ENCODE measurements around the gene MAL. TPM values are rescaled to one million over a fixed set of nuclear protein-coding genes. Genes with fewer than 3 reads are reported as not detected.
"Not testable (repeated sequence)": the region's sequence is repeated elsewhere in the genome, so short reads cannot be mapped to it uniquely, and the experiment has no call there.

Gene MAL
- polyA plus RNA-seq, 4 donors, result 314 to 402 (median 338) TPM

DNA sequence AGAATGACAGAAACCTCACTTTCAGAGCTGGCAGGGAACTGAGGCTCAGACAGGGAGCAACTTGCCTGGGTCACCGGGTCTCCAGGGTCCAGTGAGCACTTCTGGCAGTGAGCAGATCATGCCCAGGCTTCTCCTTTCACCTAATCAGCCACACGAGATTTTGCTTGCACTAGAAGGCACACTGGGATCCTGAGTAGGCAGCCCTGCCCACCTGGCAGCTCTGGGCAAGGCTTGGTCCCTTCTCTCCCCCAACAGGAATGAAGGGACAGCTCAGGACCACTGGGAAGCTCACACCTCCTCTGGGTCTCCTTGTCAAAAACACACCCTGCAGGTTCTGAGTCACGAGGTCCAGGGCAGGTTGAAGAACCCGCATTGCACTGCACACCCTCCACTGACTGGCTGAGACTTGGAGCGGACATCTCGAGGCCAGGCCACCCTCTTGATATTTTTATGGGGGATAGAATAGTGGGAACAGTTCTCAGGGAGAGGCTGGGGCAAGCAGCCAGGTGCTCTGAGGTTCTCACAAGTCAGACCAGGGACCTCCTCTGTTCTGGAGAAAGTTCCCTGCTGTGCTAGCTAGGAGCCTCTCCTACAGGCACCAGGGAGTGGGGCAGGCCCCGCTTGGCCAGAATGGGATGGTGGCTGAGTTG, 5.7 kb downstream of the MAL start:
- DNase-seq (ENCODE audit: low read depth in 4 of 4, low spot score in 3 of 4), result no peak

DNA sequence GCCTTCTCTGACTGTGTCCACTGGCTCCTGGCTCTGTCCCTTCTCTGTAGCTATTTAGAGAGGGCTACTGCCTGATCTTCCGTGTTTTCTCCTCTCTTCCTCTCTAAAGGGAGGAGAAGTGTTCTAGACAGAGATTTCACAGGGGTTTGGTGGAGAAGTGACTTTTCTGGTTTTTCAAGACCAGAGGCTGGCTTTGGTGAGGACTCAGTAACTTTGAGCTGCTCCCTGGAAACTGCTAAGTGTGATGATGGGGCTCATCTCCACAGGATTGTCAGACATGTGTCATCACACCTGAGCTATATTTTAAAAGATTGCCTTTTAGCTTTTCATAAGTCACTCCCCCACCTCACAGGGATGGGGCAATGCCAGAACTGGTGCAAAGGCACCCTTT, 6.2 kb downstream of the MAL start:
- DNase-seq (ENCODE audit: low read depth in 4 of 4, low spot score in 3 of 4), result no peak

DNA sequence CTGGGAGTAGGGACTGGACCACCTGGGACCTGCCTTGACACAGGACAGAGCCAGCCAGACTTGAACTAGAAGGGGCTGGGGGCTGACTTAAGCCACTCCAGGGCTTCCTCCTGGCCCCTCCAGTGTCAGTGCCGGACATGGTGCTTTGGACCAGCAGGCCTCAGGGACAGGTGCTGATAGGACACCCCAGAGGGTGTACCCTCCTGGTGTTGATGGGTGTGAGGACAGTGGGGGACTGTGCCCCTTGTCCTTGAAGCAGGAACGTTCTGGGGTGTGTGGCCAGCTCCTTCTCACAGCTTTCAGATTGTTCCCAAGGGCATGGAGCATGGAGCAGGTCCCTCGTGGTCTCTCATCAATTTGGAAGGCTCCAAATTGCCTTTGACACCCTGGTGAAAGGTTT, 6.8 kb downstream of the MAL start:
- no peak for DNase-seq (ENCODE audit: low read depth in 4 of 4, low spot score in 3 of 4)

DNA sequence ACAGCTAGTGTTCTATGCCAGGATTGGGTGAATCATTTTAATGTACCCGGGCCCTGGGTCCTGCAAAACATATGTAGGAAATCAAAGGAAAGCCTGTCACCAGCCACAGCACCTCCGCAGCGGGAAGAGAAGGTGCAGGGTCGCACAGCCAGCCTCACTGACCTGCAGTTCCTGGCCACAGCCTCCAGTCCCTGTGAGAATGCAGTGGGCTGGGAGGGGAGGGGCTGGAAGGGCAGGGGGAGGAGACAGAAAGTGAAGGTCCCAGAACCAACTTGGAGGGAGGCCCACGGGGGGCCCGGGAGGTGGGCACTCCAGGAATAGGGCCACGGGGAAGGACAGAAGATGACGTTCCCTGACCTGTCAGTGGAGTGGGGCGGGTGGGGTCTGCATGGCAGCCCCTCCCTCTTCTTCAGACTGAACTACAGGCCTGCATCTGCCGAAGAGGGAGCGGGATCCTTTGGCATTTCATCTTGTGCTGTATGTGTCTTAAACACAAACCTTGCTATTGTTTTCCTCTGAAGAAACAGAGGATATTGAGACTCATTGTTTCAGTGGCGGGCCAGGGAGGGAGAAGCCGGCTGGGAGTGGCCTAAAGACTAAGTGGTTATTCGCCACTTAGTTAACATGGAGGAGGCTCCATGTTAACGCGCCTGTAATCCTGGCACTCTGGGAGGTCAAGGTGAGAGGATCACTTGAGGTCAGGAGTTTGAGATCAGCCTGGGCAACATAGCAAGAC, 7.5 kb downstream of the MAL start:
- no peak for DNase-seq (ENCODE audit: low read depth in 4 of 4, low spot score in 3 of 4)

DNA sequence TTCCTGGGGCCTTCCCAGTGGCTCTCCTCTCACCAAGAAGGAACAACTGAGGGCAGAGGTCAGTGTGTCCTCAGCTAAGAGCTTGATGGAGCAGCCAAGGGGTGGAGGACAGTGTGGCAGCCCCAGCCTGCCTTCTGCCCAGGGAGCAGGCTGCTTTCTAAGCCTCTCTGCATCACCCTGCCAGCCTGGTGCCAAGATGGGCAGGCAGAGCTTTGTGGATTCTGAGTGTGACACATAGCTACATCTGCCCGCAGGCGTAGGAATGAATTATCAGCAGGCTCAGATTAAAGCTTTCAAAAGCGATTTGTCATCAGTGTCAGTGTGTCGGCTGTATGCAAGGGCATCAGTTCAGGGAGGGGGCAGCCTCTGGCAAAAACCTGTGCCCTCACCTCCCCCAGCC, 8.7 kb downstream of the MAL start:
- DNase-seq (ENCODE audit: low read depth in 4 of 4, low spot score in 3 of 4), result no peak

DNA sequence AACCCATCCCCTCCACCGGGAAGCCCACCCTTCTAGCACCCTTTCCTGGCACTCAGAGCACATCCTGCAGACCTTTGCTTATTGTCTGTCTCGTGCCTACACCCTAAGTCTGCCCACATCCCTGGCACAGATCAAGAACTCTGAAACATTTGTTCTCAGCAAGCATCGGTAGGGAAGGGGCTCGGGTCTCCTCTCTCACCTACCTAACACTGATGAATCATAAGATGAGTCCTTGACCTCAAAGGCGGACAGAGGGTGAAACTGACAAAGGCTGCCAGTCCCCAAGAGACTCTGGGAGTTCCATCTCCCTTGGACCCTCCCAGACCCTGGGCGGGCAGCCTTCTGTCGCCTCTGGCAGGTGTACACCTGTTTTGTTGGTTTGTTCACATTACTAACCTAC, 9.3 kb downstream of the MAL start:
- no peak for DNase-seq (ENCODE audit: low read depth in 4 of 4, low spot score in 3 of 4)

DNA sequence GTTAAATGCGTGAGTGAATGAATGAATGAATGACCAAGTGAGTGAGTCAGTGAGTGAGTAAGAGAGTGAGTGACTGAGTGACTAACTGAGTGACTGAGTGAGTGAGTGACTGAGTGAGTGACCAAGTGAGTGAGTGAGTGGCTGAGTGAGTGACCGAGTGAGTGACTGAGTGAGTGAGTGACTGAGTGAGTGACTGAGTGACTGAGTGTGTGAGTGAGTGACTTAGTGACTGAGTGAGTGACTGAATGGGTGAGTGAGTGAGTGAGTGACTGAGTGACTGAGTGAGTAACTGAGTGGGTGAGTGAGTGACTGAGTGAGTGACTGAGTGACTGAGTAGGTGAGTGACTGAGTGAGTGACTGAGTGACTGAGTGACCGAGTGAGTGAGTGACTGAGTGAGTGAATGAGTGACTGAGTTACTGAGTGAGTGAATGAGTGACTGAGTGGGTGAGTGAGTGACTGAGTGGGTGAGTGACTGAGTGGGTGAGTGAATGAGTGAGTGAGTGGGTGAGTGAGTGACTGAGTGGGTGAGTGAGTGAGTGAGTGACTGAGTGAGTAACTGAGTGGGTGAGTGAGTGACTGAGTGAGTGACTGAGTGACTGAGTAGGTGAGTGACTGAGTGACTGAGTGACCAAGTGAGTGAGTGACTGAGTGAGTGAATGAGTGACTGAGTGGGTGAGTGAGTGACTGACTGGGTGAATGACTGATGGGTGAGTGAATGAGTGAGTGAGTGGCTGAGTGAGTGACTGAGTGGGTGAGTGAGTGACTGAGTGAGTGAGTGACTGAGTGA, 11.3 kb downstream of the MAL start:
- no peak for DNase-seq (ENCODE audit: low read depth in 4 of 4, low spot score in 3 of 4)

DNA sequence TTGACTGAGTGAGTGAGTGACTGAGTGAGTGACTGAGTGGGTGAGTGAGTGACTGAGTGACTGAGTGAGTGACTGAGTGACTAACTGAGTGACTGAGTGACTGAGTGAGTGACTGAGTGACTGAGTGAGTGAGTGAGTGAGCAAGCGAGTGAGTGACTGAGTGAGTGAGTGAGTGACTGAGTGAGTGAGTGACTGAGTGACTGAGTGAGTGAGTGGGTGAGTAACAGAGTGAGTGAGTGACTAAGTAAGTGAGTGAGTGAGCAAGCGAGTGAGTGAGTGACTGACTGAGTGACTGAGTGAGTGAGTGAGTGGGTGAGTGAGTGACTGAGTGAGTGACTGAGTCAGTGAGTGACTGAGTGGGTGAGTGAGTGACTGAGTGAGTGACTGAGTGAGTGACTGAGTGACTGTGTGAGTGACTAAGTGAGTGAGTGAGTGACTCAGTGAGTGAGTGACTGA, 11.9 kb downstream of the MAL start:
- no peak for DNase-seq (ENCODE audit: low read depth in 4 of 4, low spot score in 3 of 4)

DNA sequence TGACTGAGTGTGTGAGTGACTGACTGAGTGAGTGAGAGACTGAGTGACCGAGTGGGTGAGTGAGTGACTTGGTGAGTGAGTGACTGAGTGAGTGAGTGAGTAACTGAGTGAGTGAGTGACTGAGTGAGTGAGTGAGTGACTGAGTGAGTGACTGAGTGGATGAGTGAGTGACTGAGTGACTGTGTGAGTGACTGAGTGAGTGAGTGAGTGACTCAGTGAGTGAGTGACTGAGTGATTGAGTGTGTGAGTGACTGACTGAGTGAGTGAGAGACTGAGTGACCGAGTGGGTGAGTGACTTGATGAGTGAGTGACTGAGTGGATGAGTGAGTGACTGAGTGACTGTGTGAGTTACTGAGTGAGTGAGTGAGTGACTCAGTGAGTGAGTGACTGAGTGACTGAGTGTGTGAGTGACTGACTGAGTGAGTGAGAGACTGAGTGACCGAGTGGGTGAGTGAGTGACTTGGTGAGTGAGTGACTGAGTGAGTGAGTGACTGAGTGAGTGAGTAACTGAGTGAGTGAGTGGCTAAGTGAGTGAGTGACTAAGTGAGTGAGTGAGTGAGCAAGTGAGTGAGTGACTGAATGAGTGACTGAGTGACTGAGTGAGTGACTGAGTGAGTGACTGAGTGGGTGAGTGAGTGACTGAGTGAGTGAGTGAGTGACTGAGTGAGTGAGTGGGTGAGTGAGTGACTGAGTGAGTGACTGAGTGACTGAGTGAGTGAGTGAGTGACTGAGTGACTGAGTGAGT, 12.5 kb downstream of the MAL start:
- not testable (repeated sequence) for DNase-seq (ENCODE audit: low read depth in 4 of 4, low spot score in 3 of 4)

DNA sequence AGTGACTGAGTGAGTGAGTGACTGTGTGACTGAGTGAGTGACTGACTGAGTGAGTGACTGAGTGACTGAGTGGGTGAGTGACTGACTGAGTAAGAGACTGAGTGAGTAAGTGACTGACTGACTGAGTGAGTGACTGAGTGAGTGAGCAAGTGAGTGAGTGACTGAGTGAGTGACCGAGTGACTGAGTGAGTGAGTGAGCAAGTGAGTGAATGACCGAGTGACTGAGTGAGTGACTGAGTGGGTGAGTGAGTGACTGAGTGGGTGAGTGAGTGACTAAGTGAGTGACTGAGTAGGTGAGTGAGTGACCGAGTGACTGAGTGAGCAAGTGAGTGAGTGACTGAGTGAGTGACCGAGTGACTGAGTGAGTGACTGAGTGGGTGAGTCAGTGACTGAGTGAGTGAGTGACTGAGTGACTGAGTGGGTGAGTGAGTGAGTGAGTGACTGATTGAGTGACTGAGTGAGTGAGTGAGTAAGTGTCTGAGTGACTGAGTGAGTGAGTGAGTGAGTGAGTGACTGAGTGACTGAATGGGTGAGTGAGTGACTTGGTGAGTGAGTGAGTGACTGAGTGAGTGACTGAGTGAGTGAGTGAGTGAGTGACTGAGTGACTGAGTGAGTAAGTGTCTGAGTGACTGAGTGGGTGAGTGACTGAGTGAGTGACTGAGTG, 13.3 kb downstream of the MAL start:
- DNase-seq (ENCODE audit: low read depth in 4 of 4, low spot score in 3 of 4), result no peak

DNA sequence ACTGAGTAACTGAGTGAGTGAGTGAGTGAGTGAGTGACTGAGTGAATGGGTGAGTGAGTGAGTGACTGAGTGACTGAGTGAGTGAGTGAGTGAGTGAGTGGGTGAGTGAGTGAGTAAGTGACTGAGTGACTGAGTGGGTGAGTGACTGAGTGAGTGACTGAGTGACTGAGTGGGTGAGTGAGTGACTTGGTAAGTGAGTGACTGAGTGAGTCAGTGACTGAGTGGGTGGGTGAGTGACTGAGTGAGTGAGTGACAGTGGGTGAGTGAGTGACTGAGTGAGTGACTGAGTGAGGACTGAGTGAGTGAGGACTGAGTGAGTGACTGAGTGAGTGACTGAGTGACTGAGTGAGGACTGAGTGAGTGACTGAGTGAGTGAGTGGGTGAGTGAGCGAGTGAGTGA, 13.9 kb downstream of the MAL start:
- no peak for DNase-seq (ENCODE audit: low read depth in 4 of 4, low spot score in 3 of 4)

DNA sequence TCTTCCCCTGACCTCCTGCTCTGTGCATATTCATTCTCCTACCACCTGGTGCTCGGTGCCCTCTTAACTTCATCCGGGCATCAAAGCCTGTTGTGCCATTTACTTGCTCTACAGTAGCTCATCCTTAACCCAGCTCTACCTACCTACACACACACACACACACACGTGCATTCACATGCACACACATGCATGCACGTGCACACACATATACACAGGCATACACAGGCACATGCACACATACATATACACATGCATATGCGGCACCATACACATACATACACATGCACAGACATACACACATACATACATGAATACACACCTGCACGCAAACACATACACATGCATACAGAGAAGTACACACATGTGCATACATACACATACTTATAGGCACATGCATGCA, 14.5 kb downstream of the MAL start:
- no peak for DNase-seq (ENCODE audit: low read depth in 4 of 4, low spot score in 3 of 4)

DNA sequence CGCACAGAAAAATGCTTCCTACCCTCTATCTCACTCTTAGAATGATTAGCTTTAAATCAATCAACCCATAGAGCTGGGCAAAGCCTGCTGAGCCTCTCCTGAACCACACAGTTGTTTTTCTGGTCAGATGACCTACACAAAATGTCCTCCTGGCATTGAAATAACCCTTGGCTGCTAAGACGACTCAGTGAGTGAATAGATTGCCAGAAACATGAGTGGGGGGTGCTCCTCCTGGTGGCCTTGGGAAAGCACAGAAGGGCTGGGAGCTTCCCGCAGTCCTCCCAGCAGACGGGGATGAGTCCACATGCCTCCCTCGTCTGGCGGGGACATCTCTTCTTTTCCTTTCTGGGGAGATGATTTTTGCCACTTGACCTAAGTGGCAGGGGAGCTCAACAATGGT, 14.9 kb downstream of the MAL start:
- DNase-seq (ENCODE audit: low read depth in 4 of 4, low spot score in 3 of 4), result no peak

DNA sequence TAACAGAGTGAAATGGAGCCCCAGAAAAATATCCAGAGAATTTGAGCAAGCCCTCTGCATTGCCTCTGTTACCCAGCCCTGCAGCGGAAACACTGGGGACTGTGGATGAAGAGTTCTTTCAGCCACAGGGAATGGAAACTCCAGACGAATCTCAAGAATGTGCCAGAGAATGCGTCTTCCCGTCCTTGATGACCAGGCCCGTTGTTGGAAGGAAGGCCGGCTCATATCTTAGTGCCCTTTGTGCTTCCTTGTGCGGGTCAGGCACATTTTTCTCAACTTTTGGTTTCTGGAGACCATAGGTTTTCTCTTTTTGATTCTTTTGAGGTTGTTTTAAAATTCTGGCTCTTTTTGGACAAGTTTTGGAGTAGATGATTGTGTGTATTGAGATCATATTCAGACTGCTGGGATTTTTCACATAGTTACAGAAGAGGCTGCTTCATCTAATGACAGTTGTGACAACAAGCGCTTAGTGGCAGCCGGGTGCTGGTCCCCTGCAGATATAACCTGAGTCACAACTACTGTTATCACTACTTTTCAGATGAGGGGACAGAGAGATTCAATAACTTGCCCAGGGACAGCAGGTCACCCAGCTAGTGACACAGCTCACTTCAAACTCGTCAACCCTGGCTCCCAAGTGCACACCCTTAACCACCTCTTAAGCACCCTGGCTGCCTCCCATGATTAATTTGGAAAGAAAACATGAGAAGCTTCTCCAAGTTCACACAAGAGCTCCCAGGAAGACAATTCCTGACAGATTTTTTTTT, 15.7 kb downstream of the MAL start:
- no peak for DNase-seq (ENCODE audit: low read depth in 4 of 4, low spot score in 3 of 4)

DNA sequence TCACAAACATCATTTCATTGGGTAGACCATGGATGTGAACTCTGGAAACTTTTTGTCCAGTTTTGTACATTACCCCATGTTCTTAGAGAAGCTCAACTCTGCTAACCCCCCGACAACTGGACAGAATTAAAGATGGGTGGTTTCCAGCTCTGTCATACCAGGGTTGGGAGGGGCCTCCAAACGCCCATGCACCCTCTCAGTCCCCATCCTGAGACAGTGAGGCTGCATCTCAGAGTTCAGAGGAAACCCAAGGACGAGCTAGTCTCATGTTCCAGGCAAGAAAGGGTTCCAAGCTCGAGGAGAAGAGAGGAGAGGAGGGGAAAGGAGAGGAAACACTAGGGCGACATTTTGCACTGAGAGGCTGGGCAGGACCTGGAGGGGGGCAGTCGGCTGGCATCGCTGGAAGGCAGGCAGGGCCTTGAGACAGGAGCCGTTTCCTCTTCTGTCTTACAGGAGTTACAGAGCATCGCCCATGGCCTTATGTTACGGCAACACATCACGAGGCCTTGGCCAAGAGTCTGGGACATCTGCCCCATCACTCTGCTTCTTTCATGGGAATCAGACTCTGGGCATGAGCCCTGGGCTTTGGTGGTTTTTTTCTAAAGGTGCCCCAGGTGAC, 16.4 kb downstream of the MAL start:
- DNase-seq (ENCODE audit: low read depth in 4 of 4, low spot score in 3 of 4), result no peak

DNA sequence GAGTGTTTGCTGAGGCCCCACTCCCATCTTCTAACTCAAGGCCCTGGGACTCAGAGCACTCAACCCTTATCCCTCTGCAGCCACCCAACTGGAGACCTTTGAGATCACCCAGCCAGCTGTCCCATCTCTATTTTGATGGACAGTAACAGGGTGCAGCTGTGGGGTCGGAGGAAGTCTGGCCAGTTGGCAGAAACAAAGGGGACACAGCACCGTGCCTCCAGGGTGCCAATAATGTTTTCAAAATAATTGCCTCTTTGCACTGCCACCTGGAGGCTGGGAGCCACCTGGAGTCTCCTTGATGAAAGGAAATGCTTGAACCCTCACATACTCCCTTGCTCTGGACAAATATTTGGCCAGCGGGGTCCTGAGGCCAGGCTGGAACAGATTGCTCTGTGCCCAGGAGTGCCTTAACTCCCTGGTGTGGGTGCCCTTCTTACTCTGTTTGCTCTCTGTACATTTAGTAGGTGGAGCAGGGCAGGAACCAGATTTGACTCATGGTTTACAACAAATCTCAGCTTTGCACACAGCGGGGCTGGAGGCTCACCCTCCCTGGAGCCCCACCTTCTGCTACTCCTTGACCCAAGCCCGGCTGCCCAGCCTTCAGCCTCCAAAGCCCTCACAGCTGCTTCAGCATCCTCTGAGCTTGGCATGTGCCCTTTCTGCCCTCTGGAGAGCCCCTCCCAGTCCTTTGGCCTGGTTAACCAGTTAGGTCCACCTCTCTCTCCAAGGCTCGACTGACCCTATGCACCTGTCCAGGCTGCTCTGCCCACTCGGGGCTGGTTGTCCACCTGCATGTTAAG, 17.2 kb downstream of the MAL start:
- no peak for DNase-seq (ENCODE audit: low read depth in 4 of 4, low spot score in 3 of 4)

DNA sequence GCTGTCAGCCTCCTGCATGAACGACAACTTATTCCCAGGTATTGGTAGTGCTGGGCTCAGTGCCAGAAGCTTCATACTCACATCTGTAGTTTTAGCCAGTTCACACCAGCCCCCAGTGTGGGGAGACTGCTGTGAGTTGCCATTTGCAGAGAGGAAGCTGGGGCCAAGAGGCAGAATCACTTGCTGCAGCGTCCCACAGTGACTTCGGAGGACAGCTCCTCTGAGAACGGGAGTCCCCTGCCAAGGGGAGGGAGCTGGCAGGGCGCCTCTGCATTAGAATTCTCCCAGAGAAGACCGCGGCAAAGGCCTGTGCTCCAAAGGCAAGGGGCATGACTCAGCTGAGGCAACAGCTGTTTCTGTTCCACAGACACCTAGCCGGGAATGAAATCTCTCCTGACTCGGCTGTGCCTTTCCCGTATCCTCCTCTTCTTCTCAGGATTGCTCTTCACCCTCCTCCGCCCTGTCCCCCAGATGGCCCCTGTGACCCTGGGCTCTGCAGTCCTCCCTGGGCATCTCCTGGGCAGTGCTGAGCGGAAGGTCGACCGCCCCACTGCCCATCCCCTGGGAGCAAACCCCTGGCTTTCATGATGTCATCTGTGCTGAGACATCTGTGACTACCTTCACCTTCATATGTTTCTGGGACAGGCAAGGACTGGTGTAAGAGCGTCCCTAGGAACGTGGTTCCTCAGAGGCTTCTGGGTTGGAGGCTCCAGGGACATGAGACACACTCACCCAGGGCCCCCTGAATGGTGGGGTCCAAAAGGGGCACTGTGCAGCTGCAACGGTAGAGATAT, 18.0 kb downstream of the MAL start:
- DNase-seq (ENCODE audit: low read depth in 4 of 4, low spot score in 3 of 4), result no peak

DNA sequence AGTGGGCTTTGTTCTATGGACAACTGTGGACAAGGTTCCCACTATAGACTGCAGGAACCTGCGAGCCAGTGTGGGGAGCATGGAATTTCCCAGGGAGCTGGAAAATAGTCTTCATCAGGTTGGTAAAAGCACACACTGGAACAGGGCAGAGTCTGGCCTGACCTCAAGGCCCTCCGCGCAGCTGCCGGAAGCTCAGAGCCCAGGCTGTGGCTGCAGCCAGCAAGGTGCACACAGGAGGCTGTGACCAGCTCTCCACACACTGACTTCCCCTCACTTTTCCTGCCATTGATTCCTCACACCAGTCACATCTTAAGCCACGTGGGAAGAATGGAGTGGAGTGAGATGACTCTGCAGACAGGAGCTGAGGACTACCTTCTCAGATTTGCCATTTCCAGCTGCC, 19.1 kb downstream of the MAL start:
- DNase-seq (ENCODE audit: low read depth in 4 of 4, low spot score in 3 of 4), result no peak
